Hematopoietic multipotent progenitor cell treated with erythropoietin and hydrocortisone succinate and interleukin-3 and kit ligand, for 8 days (in vitro differentiated cells): ENCODE measurements around the gene EHBP1L1.
"Not testable (repeated sequence)": the region's sequence is repeated elsewhere in the genome, so short reads cannot be mapped to it uniquely, and the experiment has no call there.

Experiments used
- DNase-seq: peaks from one replicate; pipeline ENCODE4 v3.0.0-alpha.2; 2015

The EHBP1L1 gene

DNA sequence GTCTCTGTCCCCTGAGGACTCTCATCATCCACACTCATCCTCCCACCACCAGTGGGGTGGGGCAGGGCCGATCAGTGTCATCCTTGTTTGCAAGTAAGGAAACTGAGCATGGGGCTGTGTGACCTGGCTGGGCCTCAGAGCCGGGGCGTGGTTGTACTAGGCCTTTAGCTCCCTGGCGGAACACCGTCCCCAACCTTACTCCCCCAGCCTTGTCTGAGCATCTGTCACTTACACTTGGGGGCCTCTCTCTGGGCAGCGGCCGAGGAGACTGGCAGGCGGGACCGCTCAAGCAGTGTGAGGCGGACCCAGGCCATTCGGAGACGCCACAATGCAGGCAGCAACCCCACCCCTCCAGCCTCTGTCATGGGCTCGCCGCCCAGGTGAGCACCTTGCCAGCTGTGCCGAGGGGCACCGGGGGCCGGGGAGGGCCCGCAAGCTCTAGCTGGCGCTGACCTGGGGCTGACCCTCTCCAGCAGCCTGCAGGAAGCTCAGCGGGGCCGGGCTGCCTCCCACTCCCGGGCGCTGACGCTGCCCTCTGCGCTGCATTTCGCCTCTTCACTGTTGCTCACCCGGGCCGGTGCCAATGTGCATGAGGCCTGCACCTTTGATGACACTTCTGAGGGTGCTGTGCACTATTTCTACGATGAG is 43.6 kb downstream of the EHBP1L1 start:
- DNase-seq = no peak

DNA sequence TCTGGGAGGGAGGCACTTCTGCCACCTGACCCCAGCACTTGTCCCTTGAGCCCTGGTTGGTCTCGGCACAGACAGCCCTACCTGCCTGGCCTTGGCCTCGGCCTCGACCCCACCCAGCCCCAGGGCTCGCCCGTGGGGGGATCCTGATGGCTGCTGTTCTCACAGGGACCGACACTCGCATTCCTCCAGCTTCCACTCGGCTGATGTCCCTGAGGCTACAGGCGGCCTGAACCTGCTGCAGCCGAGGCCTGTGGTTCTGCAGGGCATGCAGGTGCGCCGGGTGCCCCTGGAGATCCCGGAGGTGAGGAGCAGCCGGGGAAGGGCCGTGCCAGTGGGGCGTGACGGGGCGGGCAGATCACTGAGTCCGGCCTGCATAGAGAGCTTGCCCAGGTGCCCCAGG is 44.8 kb downstream of the EHBP1L1 start:
- DNase-seq = no peak

DNA sequence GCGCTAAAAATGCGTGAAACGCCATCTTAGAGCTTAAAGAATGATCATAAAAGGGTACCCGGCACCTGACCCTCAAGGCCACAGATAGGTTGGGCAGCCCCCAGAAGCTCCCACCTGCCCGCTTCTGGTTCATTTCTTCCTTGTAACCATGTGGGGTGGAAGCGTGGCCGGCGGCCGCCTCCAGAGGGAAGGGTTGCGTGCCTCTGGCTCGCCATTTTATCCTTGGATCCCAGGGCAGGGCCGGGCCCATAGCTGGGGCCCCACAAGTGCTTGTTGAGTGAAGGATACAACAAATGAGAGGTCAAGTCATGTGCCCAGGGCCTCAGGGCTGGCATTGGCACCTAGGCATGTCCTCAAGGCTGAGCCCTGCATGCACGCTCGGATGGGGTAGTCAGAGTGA is 45.6 kb downstream of the EHBP1L1 start:
- DNase-seq = no peak

- DNase-seq = no peak
Observed at GRCh38 chr11:65622011-65622410, 46.2 kb downstream of the EHBP1L1 start.

DNA sequence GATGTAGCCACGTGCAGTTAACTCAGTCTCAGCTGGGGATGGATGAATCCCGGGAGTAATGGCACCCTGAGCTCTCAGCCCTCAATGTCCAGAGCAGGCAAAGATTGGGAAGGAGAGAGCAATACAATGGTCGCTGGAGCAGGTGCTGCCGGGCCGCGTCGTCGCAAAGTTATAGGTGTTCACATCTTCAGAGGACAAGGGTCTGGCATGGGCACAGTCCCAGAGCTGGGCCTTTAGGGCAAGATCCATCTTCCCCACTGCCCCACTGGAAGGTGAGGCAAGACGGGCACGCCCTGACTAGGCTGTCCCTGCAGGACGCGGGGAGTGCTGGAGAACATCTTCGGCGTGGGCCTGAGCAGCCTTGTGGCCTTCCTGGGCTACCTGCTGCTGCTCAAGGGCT is 47.3 kb downstream of the EHBP1L1 start:
- DNase-seq = no peak

DNA sequence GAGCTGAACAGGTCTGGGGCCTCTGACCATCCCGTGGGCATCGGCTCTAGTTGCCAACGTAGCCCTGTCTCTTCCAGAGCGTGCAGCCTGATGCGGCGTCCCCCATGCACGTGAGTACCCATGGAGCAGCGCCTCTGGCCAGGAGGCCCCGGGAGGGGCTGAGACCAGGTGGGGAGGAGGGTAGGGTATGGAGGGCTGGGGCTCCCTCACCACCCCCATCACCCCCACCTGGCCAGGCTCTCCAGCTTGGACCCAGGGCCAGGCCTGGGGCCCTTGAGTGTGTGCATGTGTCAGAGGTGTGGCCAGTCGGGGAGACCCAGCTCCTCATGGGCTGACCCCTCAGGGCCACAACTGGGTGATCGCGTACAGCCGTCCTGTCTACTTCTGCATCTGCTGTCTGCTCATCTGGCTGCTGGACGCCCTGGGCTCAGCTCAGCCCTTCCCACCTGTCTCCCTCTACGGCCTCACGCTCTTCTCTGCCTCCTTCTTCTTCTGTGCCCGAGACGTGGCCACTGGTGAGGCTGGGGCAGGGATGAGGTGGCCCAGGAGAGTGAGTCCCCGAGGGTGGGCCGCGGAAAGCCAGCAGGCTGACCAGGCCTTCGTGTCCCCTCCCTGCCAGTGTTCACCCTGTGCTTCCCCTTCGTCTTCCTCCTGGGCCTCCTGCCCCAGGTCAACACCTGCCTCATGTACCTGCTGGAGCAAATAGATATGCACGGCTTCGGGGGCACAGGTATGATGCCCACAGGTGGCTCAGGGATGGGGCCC is 48.2 kb downstream of the EHBP1L1 start:
- DNase-seq = no peak

- DNase-seq = no peak
Observed at GRCh38 chr11:65624931-65625627, 49.2 kb downstream of the EHBP1L1 start.

GRCh38 chr11:65625628-65626342 is 49.9 kb downstream of the EHBP1L1 start:
- DNase-seq = peak; percentile 72

GRCh38 chr11:65627202-65627601 is 51.3 kb downstream of the EHBP1L1 start:
- no peak for DNase-seq

GRCh38 chr11:65629579-65629978 is 53.7 kb downstream of the EHBP1L1 start:
- DNase-seq = no peak

- no peak for DNase-seq
Observed at GRCh38 chr11:65630215-65630614, 54.4 kb downstream of the EHBP1L1 start.

DNA sequence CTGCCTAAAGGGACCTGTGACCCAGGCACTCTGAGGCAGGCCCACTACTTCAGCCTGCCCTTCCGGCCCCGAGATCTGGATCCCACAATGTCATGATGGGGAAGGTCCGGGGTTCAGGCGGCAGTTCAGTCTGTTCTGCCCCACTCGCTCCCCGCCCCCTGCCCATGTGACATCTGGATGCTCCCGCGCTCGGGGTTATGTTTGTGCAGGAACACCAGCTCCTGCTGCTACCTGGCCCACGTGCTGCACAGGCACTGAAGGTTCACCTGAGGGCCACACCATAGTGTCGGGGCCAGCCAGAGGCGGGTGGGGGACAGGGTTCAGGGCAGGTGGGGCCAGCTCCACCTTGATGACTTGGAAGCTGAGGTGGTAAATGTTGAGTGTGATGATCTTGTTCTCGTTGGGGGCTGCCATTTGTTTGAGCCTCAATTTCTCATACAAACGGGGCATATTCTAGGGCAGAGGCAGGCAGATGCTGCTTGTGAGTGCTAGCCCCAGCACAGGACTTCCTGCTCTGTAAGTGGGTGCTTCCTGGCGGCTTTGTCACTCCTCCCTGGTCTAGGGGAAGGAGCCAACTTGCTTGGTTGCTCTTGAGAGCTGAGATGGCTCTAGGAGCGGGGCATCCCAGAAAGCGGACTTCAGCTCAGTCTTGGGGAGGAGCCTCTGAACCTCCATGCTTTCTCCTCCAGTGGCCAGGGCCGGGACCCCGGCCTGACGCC is 57.7 kb downstream of the EHBP1L1 start:
- DNase-seq = no peak

- DNase-seq = no peak
Observed at GRCh38 chr11:65634109-65634436, 58.2 kb downstream of the EHBP1L1 start.

DNA sequence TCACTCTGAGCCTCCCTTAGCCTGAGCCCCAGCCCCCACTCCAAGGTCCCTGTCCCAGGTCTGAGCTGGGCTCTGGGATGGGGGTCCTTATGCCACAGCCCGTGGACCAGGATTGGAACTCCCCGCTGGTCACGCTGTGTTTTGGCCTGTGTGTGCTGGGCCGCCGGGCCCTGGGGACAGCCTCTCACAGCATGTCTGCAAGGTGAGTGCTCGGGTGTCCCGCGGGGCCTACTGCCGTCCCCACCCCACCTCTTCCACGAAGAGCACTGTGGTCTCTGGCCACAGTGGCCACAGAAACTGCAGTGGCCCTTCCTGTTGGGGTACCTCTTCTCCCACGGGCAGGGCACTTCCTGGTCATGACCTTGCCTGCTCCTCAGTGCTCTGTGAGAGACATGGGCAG is 58.6 kb downstream of the EHBP1L1 start:
- no peak for DNase-seq

GRCh38 chr11:65634905-65635731 is 59.3 kb downstream of the EHBP1L1 start:
- DNase-seq = no peak

DNA sequence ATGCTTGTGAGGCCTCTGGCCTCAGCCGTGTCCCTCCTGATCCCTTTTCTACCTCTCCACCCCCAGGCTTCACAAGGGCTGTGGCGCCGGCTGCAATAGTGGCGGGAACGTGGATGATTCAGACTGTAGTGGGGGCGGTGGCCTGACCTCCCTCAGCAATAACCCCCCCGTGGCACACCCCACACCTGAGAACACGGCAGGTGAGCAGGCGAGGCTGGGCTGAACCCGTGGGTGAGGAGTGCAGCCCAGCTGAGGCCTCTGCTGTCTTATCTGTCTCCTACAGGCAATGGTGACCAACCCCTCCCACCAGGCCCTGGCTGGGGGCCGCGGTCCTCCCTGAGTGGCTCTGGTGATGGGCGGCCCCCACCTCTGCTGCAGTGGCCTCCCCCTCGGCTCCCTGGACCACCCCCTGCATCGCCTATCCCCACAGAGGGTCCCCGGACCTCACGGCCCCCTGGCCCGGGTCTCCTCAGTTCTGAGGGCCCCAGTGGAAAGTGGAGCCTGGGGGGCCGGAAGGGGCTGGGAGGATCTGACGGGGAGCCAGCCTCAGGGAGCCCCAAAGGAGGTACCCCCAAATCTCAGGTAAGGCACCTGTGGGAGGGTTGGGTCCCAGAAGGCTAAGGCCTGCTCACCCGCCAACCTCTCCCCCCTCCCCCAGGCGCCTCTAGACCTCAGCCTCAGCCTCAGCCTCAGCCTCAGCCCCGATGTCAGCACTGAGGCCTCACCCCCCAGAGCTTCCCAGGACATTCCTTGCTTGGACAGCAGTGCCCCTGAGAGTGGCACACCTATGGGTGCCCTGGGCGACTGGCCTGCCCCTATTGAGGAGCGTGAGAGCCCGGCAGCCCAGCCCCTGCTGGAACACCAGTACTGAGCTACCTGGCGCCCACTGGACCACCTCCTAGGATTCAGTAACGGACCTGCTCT is 60.5 kb downstream of the EHBP1L1 start:
- DNase-seq = peak; percentile 77

GRCh38 chr11:65637032-65637557 is 61.2 kb downstream of the EHBP1L1 start:
- DNase-seq = no peak

DNA sequence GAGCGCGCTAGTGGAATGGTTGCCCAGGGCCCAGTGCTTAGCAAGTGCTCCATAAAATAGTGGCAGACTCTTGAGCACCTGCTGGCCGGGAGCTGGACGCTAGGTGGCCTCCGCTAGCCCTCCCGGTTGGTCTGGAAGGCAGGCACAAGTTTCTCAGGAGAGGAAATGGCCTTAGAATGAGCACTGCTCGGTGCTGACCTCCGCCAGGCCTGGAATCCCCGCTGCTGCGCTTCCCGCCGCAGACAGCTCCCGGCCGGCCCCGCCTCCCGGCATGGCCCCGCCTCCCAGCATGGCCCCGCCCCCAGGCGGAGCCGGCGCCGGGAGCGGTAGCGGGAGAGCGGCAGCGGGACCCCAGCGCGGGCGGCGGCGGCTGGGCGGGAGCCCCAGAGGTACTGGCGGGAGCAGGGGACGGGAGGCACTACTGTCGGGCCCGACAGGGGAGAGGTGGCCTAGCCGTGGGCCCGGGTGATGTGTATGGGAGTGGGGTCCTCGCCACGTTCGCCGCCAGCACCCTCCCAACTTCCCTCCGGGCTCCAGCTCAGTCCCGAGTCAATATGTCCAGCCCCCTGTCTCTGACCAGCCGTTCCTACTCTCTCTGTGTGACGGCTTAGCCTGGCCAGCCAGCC is 62.1 kb downstream of the EHBP1L1 start, which contains the start of gene SIPA1:
Gene SIPA1 (plus strand): TSS at position 308 of the 626 bp plus-strand sequence. CDS start 2,821 bp downstream, outside the sequence.
- DNase-seq = peak; percentile 74

GRCh38 chr11:65639228-65639597 is 63.4 kb downstream of the EHBP1L1 start:
- DNase-seq = not testable (repeated sequence)
